HPDE6-E6E7 (cell line): ENCODE data around the gene SYT2.

Experiments
- DNase-seq: peaks from one replicate; pipeline ENCODE4 v3.0.0; 2011; ENCODE audit warnings: missing footprints; ENCODE audit errors: extremely low spot score

Gene SYT2

GRCh38 chr1:202704601-202705000 lies 5.7 kb downstream of the SYT2 start:
- DNase-seq: no peak

GRCh38 chr1:202703191-202703590 lies 7.1 kb downstream of the SYT2 start:
- no peak for DNase-seq

- no peak for DNase-seq
Observed at GRCh38 chr1:202702088-202702487, 8.2 kb downstream of the SYT2 start.

- DNase-seq: no peak
Observed at GRCh38 chr1:202701200-202701599, 9.1 kb downstream of the SYT2 start.

- DNase-seq: no peak
Observed at GRCh38 chr1:202700061-202700460, 10.2 kb downstream of the SYT2 start.

- no peak for DNase-seq
Observed at GRCh38 chr1:202698276-202698675, 12.0 kb downstream of the SYT2 start.

- DNase-seq: no peak
Observed at GRCh38 chr1:202697038-202697437, 13.2 kb downstream of the SYT2 start.

GRCh38 chr1:202694314-202694713 lies 15.9 kb downstream of the SYT2 start:
- no peak for DNase-seq

GRCh38 chr1:202692959-202693555 lies 17.2 kb downstream of the SYT2 start:
- DNase-seq: peak; percentile 57

- no peak for DNase-seq
Observed at GRCh38 chr1:202691816-202692215, 18.4 kb downstream of the SYT2 start.

- DNase-seq: no peak
Observed at GRCh38 chr1:202689493-202690342, 20.5 kb downstream of the SYT2 start.

- no peak for DNase-seq
Observed at GRCh38 chr1:202689082-202689481, 21.2 kb downstream of the SYT2 start.

- no peak for DNase-seq
Observed at GRCh38 chr1:202688401-202688800, 21.9 kb downstream of the SYT2 start.

- DNase-seq: no peak
Observed at GRCh38 chr1:202687798-202688197, 22.5 kb downstream of the SYT2 start.

GRCh38 chr1:202687370-202687769 lies 22.9 kb downstream of the SYT2 start:
- no peak for DNase-seq

- no peak for DNase-seq
Observed at GRCh38 chr1:202685641-202686040, 24.6 kb downstream of the SYT2 start.

- no peak for DNase-seq
Observed at GRCh38 chr1:202684716-202685115, 25.5 kb downstream of the SYT2 start.

GRCh38 chr1:202683029-202683428 lies 27.2 kb downstream of the SYT2 start:
- DNase-seq: no peak

- no peak for DNase-seq
Observed at GRCh38 chr1:202682477-202682876, 27.8 kb downstream of the SYT2 start.

GRCh38 chr1:202681736-202682420 lies 28.4 kb downstream of the SYT2 start:
- DNase-seq: no peak

GRCh38 chr1:202680586-202681352 lies 29.5 kb downstream of the SYT2 start:
- DNase-seq: no peak
